HL-60/S4 (cell line): ENCODE measurements around the gene NBR1.
"Not testable (repeated sequence)": the region's sequence is repeated elsewhere in the genome, so short reads cannot be mapped to it uniquely, and the experiment has no call there.

Experiments used
- in situ Hi-C: fragments of 300-500 bp; cut with MboI; formaldehyde crosslinking; loops from 2 replicates; pipeline ENCODE4 v1.14.3; 2022; ENCODE audit warnings: low sequenced_read_pairs

The NBR1 gene, protein sequence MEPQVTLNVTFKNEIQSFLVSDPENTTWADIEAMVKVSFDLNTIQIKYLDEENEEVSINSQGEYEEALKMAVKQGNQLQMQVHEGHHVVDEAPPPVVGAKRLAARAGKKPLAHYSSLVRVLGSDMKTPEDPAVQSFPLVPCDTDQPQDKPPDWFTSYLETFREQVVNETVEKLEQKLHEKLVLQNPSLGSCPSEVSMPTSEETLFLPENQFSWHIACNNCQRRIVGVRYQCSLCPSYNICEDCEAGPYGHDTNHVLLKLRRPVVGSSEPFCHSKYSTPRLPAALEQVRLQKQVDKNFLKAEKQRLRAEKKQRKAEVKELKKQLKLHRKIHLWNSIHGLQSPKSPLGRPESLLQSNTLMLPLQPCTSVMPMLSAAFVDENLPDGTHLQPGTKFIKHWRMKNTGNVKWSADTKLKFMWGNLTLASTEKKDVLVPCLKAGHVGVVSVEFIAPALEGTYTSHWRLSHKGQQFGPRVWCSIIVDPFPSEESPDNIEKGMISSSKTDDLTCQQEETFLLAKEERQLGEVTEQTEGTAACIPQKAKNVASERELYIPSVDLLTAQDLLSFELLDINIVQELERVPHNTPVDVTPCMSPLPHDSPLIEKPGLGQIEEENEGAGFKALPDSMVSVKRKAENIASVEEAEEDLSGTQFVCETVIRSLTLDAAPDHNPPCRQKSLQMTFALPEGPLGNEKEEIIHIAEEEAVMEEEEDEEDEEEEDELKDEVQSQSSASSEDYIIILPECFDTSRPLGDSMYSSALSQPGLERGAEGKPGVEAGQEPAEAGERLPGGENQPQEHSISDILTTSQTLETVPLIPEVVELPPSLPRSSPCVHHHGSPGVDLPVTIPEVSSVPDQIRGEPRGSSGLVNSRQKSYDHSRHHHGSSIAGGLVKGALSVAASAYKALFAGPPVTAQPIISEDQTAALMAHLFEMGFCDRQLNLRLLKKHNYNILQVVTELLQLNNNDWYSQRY

GRCh38 chr17:43170766-43171585, at the start of gene NBR1:
Gene NBR1 (plus strand): TSS chr17:43171214. CDS start chr17:43175800, 4,586 bp downstream.
- in situ Hi-C loops = loop anchor here (10.0 kb wide), 1 partner anchor 54 kb away; the partner anchor contains the start of gene CCDC200

DNA sequence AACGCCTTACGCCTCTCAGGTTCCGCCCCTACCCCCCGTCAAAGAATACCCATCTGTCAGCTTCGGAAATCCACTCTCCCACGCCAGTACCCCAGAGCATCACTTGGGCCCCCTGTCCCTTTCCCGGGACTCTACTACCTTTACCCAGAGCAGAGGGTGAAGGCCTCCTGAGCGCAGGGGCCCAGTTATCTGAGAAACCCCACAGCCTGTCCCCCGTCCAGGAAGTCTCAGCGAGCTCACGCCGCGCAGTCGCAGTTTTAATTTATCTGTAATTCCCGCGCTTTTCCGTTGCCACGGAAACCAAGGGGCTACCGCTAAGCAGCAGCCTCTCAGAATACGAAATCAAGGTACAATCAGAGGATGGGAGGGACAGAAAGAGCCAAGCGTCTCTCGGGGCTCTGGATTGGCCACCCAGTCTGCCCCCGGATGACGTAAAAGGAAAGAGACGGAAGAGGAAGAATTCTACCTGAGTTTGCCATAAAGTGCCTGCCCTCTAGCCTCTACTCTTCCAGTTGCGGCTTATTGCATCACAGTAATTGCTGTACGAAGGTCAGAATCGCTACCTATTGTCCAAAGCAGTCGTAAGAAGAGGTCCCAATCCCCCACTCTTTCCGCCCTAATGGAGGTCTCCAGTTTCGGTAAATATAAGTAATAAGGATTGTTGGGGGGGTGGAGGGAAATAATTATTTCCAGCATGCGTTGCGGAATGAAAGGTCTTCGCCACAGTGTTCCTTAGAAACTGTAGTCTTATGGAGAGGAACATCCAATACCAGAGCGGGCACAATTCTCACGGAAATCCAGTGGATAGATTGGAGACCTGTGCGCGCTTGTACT, 45.7 kb upstream of the NBR1 start, which contains the start of gene BRCA1:
Gene BRCA1, minus strand, starts transcription at position 232 of the 834 bp plus-strand sequence. CDS start 1,268 bp downstream, outside the sequence.
- in situ Hi-C loops = no loop called here

DNA sequence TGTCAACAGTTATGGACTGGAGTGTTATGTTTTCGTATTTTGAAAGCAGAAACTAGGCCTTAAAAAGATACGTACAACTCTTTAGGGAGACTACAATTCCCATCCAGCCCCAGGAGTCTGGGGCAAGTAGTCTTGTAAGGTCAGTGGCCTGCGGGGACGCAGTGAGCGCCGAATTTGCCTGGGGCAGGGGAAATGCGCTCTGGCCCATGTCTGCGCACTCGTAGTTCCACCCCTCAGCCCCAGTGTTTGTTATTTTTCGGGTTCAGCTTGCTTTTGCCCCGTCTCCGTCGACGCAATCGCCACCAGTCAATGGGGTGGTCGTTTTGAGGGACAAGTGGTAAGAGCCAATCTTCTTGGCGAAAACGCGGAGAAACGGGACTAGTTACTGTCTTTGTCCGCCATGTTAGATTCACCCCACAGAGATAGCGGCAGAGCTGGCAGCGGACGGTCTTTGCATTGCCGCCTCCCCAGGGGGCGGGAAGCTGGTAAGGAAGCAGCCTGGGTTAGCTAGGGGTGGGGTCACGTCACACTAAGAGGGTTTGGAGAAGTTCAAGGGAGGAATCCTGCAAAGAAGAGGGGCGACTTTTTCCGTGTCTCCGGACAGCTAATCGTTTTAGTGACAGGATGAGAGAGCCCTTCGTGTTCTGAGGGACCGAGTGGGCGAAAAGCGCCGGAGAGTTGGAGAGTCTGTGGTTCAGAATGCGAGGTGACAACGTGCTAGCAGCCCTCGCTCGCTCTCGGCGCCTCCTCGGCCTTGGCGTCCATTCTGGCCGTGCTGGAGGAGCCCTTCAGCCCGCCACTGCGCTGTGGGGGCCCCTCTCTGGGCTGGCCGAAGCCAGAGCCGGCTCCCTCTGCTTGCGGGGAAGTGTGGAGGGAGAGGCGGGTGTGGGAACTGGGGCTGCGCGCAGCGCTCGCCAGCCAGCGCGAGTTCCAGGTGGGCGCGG, 44.8 kb upstream of the NBR1 start:
- in situ Hi-C loops = no loop called here

GRCh38 chr17:43126911-43127290, 44.1 kb upstream of the NBR1 start:
- in situ Hi-C loops = no loop called here

- in situ Hi-C loops = not testable (repeated sequence)
Measured at GRCh38 chr17:43127333-43127876, 43.6 kb upstream of the NBR1 start.

GRCh38 chr17:43129671-43130010, 41.4 kb upstream of the NBR1 start:
- in situ Hi-C loops = no loop called here

DNA sequence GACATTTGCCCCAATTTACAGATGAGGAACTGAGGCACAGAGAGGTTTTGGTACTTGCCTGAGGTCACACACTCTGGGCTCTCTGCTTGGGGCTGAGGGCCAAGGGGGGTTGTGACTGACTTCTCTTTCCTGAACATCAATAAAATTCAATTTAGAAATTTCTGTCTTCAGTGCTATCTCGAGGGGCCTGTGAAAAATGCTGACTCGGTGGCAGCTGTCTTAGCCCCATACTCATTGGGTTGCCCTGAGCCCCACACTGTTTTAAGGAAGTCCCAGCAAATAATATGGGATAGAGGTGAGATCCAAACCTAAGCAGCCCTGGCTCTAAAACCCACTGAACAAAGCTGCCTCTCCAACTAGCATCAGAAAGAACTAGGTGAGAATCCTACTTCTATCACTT, 38.9 kb upstream of the NBR1 start:
- in situ Hi-C loops = no loop called here

DNA sequence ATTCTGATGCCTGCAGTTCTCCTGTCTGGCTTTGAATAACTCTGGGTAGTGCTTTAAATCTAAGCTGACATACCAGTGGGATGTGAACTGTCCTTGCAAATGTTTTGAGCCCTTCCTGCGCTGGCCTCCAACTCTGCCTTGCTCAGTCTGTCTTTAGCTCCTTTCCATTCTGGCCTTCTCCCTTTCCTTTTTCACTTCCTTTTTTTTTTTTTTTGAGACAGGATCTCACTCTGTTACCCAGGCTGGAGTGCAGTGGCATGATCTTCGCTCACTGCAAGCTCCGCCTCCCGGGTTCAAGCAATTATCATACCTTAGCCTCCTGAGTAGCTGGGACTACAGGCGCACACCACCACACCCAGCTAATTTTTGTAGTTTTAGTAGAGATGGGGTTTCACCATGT, 37.6 kb upstream of the NBR1 start:
- in situ Hi-C loops = not testable (repeated sequence)

DNA sequence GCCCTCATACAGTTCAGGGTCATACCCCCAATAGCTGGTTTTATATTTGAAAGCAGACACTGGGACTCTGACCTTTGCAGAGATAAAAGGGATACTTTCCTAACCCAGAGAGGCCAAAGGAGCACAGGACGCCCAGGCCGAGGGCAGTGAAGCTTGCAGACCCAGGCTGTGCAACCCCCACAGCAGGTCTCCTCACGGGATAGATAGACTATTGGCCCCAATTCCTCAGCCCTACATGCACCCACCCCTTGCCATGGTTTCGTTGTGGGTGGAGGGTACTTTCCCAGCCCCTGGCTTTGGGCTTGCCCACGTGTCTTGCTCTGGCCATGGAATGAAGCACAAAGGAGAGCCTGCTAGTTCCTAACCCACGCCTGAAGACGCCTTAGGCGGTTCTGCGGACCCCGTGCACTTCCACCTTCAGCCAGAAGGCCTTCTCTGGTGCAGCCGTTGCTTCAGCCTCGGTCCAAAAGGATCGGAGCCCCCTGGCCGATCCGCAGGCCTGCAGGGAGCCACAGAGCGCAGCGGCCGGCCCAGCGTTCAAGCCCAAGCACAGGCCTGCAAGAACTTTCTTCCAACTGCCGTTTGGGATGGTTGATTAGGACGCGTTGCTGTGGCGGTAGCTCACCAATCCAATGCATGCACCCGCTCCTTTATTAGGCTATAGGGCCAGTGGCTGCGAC, 36.1 kb upstream of the NBR1 start:
- in situ Hi-C loops = no loop called here

- in situ Hi-C loops = no loop called here
Measured at GRCh38 chr17:43135454-43135819, 35.6 kb upstream of the NBR1 start.

GRCh38 chr17:43136574-43136973, 34.4 kb upstream of the NBR1 start:
- in situ Hi-C loops = not testable (repeated sequence)

GRCh38 chr17:43138531-43138930, 32.5 kb upstream of the NBR1 start:
- in situ Hi-C loops = not testable (repeated sequence)

DNA sequence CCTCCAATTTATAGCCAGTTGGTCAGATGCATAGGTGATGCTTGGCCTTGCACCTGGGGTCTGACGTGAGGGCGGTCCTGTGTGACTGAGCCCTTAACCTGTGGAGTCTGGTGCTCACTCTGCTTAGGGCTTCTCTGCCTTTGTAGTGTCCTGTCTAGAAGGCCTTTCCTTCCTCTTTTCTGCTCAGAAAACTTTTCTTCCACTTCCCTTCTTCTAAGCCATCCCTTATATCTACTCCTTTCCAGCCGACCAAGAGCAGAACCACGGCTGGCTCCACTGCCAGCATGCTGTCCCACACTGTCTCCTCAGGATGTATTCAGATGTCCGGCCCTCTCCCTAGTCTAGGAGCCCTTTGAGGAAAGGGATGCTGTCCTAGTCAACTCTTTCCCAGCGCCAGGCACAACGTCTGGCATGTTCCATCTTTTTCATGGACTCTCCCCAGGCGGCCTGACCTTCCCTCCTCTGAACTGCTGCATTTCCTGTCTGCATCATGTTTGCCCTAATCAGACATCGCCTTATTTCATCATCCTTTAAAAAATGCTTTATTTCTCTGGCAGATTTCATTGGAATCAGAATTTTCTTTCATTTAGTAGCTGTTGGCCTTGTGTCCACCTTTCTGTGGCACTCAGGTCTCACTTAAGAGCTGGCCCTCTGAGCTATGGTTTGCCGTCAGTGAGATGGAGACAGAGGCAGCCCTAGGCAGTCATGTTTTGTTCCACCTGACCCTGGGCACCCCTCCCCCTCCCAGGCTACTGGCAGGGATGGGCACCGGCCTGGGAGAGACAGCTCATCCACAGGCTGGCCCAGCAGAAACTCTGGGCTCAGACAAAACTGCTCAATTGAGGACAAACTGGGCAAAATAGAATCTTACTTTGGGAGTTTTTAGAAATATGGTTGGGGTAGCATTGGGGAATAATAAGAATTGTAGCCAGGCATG, 30.4 kb upstream of the NBR1 start:
- in situ Hi-C loops = no loop called here

DNA sequence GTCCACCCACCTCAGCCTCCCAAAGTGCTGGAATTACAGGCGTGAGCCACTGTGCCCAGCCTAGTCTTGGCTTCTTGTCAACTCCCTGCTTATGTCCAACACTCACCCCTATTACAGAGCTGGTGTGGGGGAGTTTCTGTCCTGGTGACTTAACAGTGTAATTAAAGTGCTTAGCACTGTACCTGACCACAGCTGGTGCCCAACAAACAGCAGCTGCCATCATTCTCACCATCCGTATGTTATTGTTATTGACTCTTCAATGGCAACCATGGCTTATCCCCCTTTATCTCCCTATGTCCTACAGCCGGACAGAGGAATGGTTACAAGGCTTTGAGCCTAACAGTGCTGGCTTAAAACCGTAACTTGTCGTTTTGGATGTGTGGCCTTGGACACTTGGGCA, 28.9 kb upstream of the NBR1 start:
- in situ Hi-C loops = no loop called here

- in situ Hi-C loops = no loop called here
Measured at GRCh38 chr17:43143201-43143600, 27.8 kb upstream of the NBR1 start.

DNA sequence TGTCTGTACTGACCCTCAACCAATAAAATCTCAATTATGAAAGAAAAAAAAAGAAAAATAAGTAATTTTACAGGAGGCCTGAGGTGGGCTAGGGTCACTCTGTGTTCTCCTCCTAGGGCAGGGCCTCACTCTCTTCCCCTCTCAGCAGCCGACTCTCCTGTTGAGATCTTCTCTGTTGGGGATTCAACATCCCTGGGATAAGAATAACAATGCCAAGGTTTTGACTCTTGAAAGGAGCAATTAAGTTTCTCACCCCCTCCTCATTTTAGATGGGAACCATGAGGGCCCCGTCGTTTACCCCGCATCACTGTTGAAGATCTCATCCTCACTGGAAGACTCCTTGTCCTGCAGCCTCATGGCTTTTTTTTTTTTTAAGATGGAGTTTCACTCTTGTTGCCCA, 24.4 kb upstream of the NBR1 start:
- in situ Hi-C loops = no loop called here

- in situ Hi-C loops = no loop called here
Measured at GRCh38 chr17:43151880-43152456, 19.0 kb upstream of the NBR1 start.
